ENCODE results near the gene HSPB9.

HSPB9 gene

GRCh38 chr17:42110301-42111264 is 12.0 kb upstream of the HSPB9 start:
- no peak for DNase-seq (ENCODE audit: low read depth)
- H3K4me3 ChIP-seq (ENCODE audit: low read length): no peak overlapping the region

GRCh38 chr17:42111265-42111636 is 11.4 kb upstream of the HSPB9 start:
- DNase-seq (ENCODE audit: low read depth): no peak
- peak overlapping the region; percentile 75 for H3K4me3 ChIP-seq (ENCODE audit: low read length)
- no peak for TF ChIP-seq CTCF (conservative IDR thresholded peaks at IDR 0.05; ENCODE audit: low read length)

More at GRCh38 chr17:42110301-42111264, 12.0 kb upstream of the HSPB9 start:
- no peak for TF ChIP-seq CTCF (conservative IDR thresholded peaks at IDR 0.05; ENCODE audit: low read length)

GRCh38 chr17:42111871-42112551 is 10.6 kb upstream of the HSPB9 start:
- peak overlapping the region; percentile 75 for H3K4me3 ChIP-seq (ENCODE audit: low read length)

GRCh38 chr17:42112552-42113176 is 9.9 kb upstream of the HSPB9 start, which contains the start of gene DHX58:
TSS of gene DHX58 (minus strand) at chr17:42112714. CDS start at chr17:42111892, 822 bp downstream.
- TF ChIP-seq CTCF (conservative IDR thresholded peaks at IDR 0.05; ENCODE audit: low read length): no peak
- peak within 1 kb of the TSS; percentile 75 for H3K4me3 ChIP-seq (ENCODE audit: low read length)
- DNase-seq (ENCODE audit: low read depth): peak; percentile 84

More at GRCh38 chr17:42111871-42112551, 10.6 kb upstream of the HSPB9 start:
- no peak for TF ChIP-seq CTCF (conservative IDR thresholded peaks at IDR 0.05; ENCODE audit: low read length)
- DNase-seq (ENCODE audit: low read depth): peak; percentile 44

GRCh38 chr17:42113293-42114069 is 9.1 kb upstream of the HSPB9 start:
- H3K4me3 ChIP-seq (ENCODE audit: low read length): no peak overlapping the region
- no peak for TF ChIP-seq CTCF (conservative IDR thresholded peaks at IDR 0.05; ENCODE audit: low read length)
- DNase-seq (ENCODE audit: low read depth): no peak

- DNase-seq (ENCODE audit: low read depth): no peak
- H3K4me3 ChIP-seq (ENCODE audit: low read length): no peak overlapping the region
- TF ChIP-seq CTCF (conservative IDR thresholded peaks at IDR 0.05; ENCODE audit: low read length): no peak
Observed at GRCh38 chr17:42114118-42114517, 8.5 kb upstream of the HSPB9 start.

Measured in AG10803 (cell line).